HG02943 (cell line): ENCODE data around the gene GDE1.

ENCODE experiments used
- ATAC-seq: cut with Tn5 transposase; IDR thresholded peaks from one replicate; pipeline ENCODE4 v1.9.1; 2021; ENCODE audit warnings: mild to moderate bottlenecking, low read depth, moderate library complexity; ENCODE audit not compliant: unreplicated experiment

GDE1 gene

DNA sequence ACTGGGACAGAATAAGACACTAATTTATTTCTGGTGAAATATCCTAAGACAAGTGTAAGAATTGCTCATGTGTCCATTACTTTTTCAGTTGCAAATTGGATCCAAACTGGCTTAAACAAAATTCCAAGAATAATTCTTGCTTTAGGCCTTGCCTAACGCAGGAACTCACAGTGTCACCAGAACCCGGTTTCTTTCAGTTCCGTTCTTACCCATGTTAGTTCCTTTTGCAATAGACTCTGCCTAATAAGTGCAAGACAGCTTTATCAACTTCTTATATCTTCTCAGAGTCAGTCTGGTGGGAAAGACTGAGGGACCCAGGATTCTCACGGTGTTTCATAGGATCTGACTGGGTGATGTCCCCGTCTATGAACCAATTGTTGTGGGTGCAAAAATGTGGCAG, 24.7 kb downstream of the GDE1 start:
- no peak for ATAC-seq

- no peak for ATAC-seq
Observed at GRCh38 chr16:19490619-19491018, 31.3 kb downstream of the GDE1 start.

DNA sequence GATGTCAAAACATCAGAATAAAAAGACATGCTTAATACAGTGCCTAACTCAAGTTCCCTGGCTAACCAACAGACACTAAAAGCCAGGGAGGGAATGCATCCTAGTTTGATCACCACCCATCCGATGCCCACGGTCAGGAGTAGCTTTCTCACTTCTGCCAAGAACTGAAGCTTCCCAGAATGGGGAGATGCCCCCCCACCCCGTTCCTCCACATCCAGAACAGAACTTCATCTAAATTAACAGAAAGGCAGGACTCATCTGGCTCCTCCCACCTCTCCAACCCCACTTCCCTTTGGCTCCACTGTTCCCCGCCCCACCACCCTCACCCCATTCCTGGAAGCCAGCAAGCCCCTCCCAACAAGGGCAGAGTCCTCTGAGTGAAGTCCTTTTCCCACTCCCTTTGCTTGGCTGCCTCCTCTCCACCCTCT, 33.7 kb downstream of the GDE1 start:
- no peak for ATAC-seq

GRCh38 chr16:19486750-19487325, 35.1 kb downstream of the GDE1 start:
- ATAC-seq = no peak

- no peak for ATAC-seq
Observed at GRCh38 chr16:19486051-19486450, 35.8 kb downstream of the GDE1 start.

DNA sequence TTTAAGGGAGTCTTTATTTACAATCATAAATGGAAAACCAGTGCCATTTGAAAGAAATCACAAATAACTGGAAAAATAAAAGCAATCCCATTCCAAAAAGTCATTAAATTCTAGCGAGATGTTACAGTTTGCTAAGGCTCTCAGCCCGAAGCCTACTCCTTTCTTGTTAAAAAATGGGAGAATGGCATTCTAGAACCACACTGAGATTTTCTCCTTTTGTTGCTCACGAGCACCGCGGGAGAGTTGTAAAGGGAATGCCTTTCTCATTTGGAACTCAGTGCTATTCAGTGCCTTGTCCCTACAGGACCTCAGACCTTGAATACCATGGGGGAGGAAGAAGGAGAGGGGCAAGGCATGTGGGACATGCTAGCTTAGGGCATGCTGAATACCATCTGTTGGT, 36.3 kb downstream of the GDE1 start:
- no peak for ATAC-seq

DNA sequence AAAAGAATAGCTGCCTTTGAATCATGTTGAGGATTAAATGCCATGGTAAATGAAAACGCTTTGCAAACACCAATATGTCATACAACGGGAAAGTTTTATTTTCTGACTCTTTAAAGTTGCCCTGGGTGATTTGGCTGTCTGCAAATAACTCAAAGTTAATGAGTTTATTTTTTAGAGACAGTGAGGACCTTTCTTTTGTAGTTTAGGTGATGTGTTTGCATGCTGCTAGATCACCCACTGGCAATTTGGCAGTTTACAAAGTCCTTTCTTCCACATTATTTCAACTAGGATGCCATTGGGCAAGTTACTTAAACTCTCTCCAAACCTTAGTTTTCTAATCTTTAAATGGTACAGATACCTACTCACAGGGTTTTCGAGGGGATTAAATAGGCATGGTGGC, 37.8 kb downstream of the GDE1 start:
- ATAC-seq = no peak

GRCh38 chr16:19482291-19482690, 39.6 kb downstream of the GDE1 start:
- ATAC-seq = no peak

DNA sequence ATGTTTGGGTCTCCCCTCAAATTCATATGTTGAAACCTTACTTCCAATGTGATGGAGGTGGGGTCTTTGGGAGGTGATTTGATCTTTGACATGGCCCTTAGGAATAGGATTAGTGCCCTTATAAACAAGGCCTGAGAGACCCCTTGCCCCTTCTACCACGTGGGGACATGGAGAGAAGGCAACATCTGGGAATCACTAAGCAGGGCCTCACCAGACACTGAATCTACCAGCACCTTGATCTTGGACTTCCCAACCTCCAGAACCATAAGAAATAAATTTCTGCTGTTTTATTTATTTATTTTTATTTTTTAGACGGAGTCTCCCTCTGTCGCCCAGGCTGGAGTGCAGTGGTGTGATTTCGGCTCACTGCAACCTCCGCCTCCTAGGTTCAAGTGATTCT, 40.1 kb downstream of the GDE1 start:
- no peak for ATAC-seq

DNA sequence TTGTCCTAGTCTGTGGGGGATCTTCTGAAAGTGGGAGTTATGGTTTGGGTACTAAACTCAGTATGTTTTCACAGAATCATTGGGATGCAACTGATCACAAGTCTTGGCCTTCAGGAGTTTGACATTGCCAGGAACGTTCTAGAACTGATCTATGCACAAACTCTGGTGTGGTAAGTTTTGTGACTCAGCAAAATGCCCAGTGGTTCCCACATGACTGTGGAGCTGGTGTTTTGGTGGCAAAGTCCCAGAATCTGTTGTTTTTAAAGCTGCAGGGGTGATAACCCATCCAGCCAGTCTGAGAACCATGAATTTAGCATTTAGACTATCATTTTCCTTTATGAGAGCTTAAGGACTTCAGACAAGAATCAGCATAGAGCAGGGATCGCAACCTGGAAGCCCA, 40.6 kb downstream of the GDE1 start:
- no peak for ATAC-seq

DNA sequence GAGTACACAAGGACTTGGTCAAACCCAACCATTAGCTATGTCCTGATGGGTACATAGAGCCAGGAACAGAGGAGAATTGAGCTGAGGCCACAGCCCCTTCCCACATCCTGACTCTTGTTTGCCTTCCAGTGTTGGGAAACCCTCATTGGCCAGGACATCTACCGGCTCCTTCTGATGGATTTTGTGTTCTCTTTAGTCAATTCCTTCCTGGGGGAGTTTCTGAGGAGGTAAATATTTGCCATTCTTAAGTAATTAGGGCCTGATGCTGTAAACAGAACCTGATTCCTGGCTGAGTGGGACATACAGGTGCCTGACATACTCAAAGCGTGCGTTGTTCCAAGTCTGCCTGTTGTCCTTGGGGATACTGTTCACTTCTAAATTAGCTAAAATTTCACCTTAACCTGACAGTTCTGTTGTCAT, 42.6 kb downstream of the GDE1 start:
- no peak for ATAC-seq

DNA sequence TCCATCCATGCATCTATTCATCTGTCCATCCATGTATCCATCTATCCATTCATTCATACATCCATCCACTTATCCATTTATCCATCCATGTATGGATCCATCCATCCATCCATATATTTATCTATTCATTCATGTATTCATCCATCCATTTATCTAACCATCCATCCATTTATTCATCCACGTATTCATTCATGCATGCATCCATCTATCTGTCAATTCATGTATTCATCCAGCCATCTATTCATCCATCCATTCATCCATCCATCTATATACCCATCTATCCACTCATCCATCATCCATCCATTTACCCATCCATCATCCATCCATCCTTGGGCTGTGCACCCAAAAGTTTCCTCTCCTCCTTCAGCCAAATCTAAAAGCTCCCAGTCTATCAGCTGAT, 43.4 kb downstream of the GDE1 start:
- no peak for ATAC-seq

GRCh38 chr16:19474617-19475016, 47.3 kb downstream of the GDE1 start:
- ATAC-seq = no peak

DNA sequence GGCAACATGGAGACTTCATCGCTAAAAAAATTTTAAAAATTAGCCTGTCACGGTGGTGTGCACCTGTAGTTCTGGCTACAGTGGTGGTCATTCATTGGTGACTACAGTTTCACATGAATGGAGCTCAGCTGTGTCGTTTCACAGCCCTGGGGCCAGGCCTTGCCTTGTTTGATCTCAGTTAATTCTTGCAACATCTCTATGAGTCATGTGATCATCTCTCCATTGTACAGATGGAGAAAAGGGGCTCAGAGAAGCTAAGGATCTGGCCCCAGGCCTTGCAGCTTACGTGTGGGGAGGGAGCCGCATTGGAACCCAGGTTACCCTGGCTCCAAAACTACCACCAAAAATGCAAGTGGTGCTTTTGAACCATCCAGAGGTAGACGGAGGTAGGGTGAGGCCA, 49.4 kb downstream of the GDE1 start:
- ATAC-seq = no peak

DNA sequence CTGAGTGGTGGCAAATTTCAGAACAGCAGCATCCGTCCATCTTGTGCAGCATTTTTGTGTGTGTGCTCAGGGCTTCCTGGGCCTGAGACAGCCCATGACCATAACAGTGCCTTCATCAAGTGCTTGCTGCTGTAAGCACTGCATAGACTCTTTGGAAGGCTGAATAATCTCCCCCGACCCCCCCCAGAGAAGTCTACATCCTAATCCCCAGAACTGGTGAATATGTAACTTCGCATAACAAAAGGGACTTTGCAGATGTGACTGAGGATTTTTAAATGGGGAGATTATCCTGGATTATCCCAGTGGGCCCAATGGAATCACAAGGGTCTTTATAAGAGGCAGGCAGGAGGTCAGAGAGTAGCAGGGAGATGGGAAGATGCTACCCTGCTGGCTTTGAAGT, 53.6 kb downstream of the GDE1 start:
- ATAC-seq = no peak

DNA sequence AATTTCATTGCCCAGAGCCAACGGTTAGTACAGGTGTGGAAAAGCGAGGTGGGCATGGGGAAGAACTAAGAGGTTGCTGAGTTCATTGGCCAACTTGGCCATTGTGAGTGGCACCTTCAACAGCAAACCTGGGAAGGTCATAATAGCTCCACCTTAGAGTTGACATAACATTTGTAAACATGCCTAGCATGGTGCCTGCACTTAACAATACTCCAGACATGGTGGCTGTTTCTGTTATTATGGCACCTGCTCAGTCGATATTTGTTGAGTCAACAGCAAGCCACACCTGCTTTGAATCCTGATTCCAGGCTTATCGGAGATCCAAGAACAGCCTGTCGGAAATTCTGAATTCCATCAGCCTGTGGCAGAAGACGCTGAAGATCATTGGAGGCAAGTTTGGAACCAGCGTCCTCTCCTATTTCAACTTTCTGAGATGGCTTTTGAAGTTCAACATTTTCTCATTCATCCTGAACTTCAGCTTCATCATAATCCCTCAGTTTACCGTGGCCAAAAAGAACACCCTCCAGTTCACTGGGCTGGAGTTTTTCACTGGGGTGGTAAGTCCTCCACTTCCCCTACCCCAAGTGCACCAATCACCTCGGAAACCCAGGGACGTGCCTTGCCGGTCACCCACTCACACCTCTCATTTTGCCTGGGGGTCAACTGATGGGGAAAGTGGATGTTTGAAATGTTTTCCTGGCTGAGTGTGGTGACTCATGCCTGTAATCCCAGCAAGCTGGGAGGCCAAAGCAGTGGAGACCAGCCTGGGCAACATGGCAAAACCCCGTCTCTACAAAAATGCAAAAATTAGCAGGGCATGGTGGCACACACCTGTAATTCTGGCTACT, 58.2 kb downstream of the GDE1 start:
- no peak for ATAC-seq

GRCh38 chr16:19460397-19460796, 61.5 kb downstream of the GDE1 start:
- no peak for ATAC-seq

DNA sequence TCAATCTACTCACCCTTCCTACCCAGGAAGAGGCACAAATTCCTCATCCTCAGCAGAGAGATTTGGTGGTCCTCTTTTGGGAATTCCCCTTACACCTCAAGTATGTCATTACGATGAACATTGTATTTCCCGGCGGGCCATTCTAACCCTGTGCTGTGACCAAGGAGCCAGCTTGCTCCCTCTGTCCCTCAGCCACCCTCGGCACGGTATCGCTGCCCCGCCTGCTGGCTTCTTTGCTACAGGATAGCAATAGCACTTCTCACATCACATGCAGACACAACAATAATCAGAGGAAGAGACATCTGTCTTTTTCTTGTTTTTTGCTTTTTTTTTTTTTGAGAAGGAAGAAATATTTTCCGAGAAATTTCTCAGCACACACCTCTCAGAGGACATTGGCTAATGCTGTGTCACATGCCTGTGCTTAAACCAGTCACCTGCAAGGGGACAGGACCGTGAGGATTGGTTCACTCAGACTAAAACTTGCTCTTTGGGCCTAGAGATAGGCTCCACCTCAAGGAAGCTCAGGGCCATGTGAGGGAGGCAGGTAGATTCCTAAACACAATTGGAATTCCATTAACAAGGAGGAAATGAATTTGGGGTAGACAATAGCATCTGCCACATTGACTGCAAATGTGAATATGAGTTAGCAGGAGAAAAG, 63.0 kb downstream of the GDE1 start:
- no peak for ATAC-seq
